ENCODE results near the gene MAP3K15. TPM values are rescaled to one million over a fixed set of nuclear protein-coding genes. Genes with fewer than 3 reads are reported as not detected.

MAP3K15 gene
- total RNA-seq, 1 experiment from 2014 or later: 3.4 TPM

DNA sequence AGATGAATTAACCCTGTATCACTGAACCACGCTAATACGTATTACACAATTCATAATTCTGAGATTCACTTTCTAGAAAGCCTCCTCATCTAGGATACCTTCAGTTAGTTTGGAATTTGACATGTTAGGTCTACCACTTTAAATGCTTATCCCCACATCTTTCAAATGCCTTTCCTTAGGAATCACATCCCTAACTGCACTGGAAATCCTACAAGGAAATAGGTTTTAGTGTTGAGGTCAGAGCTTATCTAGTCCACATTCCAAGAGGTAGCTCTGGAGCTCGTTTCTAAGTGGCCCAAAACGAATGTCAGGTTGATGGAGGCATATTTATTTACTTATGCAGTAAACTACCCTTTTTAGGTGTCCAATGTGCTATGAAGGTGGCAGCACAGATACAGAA lies 153.6 kb downstream of the MAP3K15 start:
- TF ChIP-seq EZH2phosphoT487 (IDR thresholded peaks at IDR 0.05; ENCODE audit: borderline replicate concordance, low read length) (no peak), EZH2 (IDR thresholded peaks at IDR 0.05; ENCODE audit: low read length, unreplicated experiment) (no peak)
- TF ChIP-seq, protein P1, sequence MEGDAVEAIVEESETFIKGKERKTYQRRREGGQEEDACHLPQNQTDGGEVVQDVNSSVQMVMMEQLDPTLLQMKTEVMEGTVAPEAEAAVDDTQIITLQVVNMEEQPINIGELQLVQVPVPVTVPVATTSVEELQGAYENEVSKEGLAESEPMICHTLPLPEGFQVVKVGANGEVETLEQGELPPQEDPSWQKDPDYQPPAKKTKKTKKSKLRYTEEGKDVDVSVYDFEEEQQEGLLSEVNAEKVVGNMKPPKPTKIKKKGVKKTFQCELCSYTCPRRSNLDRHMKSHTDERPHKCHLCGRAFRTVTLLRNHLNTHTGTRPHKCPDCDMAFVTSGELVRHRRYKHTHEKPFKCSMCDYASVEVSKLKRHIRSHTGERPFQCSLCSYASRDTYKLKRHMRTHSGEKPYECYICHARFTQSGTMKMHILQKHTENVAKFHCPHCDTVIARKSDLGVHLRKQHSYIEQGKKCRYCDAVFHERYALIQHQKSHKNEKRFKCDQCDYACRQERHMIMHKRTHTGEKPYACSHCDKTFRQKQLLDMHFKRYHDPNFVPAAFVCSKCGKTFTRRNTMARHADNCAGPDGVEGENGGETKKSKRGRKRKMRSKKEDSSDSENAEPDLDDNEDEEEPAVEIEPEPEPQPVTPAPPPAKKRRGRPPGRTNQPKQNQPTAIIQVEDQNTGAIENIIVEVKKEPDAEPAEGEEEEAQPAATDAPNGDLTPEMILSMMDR (conservative IDR thresholded peaks at IDR 0.05; ENCODE audit: low read depth, low read length): no peak
- intact Hi-C loops (cut with micrococcal nuclease): no loop called here
- Histone ChIP-seq H2AFZ (ENCODE audit: low read length) (no peak overlapping the region), H3K9me2 (replicated peaks; ENCODE audit: low read length) (no peaks in the 10 kb centered on the region), H3K27me3 (ENCODE audit: low read length) (no peaks in the 10 kb centered on the region), H3K9me3 (ENCODE audit: low read length) (no peaks in the 10 kb centered on the region), H3K79me2 (ENCODE audit: low read length) (no peaks in the 10 kb centered on the region), H3K4me1 (ENCODE audit: insufficient read depth, low read length) (no peaks in the 10 kb centered on the region), H3K9ac (ENCODE audit: low read length) (no peak overlapping the region), H3K4me3 (ENCODE audit: low read length) (no peak overlapping the region), H4K20me1 (ENCODE audit: low read length) (no peaks in the 10 kb centered on the region), H3K4me2 (ENCODE audit: low read length) (no peak overlapping the region), H3F3A (ENCODE audit: low read length, unreplicated experiment) (no peaks in the 10 kb centered on the region), H3K27ac (ENCODE audit: low read length) (no peak overlapping the region), H3K36me3 (ENCODE audit: low read depth, low read length) (peaks cover 39% of the 10 kb centered on the region; the same call in 1 of the 2 replicates)
- ATAC-seq (no peak), DNase-seq (no peak)
- ChIA-PET POLR2A (ENCODE audit: unreplicated experiment) (no interaction called here), CTCF (no interaction called here)
- no TSS peak for BruUV-seq (replicated peaks)

DNA sequence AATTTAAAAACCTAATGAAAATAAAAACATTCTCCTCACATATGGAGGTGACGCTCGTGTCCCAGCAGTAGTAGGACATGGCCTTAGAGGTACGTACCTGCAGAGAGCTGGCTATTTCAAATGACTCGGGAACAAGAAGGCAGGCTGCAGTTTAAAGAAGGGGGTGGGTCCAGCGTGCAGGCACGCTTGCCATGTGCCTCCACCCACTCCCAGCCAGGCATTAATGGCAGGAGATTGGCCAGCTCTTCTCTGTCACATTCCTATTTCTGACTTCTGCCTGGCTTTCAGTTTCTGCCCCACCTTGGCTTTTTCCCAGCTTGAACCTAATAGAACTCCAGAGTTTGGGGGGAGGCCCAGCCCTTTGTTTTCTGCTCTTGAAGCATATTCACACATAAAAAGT lies 154.4 kb downstream of the MAP3K15 start:
- no peaks in the 10 kb centered on the region for H3K4me1 ChIP-seq (ENCODE audit: insufficient read depth, low read length)
- intact Hi-C loops (cut with micrococcal nuclease): no loop called here
- H3K79me2 ChIP-seq (ENCODE audit: low read length): no peaks in the 10 kb centered on the region
- no peaks in the 10 kb centered on the region for H4K20me1 ChIP-seq (ENCODE audit: low read length)
- H3K9me2 ChIP-seq (replicated peaks; ENCODE audit: low read length): no peaks in the 10 kb centered on the region
- DNase-seq: no peak
- peaks cover 46% of the 10 kb centered on the region; the same call in 1 of the 2 replicates for H3K36me3 ChIP-seq (ENCODE audit: low read depth, low read length)
- H3F3A ChIP-seq (ENCODE audit: low read length, unreplicated experiment): no peaks in the 10 kb centered on the region
- no TSS peak for BruUV-seq (replicated peaks)
- no peak overlapping the region for H3K27ac ChIP-seq (ENCODE audit: low read length)
- ATAC-seq: no peak
- H3K27me3 ChIP-seq (ENCODE audit: low read length): no peaks in the 10 kb centered on the region
- no peak overlapping the region for H3K9ac ChIP-seq (ENCODE audit: low read length)
- no peak overlapping the region for H3K4me2 ChIP-seq (ENCODE audit: low read length)
- TF ChIP-seq EZH2phosphoT487 (IDR thresholded peaks at IDR 0.05; ENCODE audit: borderline replicate concordance, low read length): no peak
- TF ChIP-seq EZH2 (IDR thresholded peaks at IDR 0.05; ENCODE audit: low read length, unreplicated experiment): no peak
- TF ChIP-seq, protein P1 (conservative IDR thresholded peaks at IDR 0.05; ENCODE audit: low read depth, low read length): no peak
- no peak overlapping the region for H2AFZ ChIP-seq (ENCODE audit: low read length)
- no peak overlapping the region for H3K4me3 ChIP-seq (ENCODE audit: low read length)
- ChIA-PET POLR2A (ENCODE audit: unreplicated experiment) (no interaction called here), CTCF (no interaction called here)
- no peaks in the 10 kb centered on the region for H3K9me3 ChIP-seq (ENCODE audit: low read length)

DNA sequence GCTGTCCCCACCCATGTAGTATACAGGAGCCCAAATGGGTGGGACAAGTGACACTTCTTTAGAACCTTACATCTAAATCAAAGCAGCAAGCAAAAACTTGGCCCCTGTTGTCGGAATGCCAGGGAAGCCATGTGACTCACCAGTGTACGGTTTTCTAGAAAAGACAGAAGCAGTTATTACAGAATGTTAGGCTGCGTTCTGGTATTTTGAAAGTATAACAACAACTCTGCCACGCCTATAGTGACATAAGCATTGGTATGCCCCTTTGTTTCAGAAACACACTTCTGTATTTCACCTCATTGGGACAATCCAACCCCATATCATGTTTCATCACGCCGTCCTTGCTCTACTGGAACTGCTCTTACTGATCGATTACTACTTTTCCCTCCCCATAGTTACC lies 156.8 kb downstream of the MAP3K15 start:
- H3K4me1 ChIP-seq (ENCODE audit: insufficient read depth, low read length): no peaks in the 10 kb centered on the region
- H3K36me3 ChIP-seq (ENCODE audit: low read depth, low read length): peaks cover 62% of the 10 kb centered on the region
- no peaks in the 10 kb centered on the region for H3K27me3 ChIP-seq (ENCODE audit: low read length)
- H3K4me2 ChIP-seq (ENCODE audit: low read length): no peak overlapping the region
- ChIA-PET CTCF (no interaction called here), POLR2A (ENCODE audit: unreplicated experiment) (no interaction called here)
- H3K9me2 ChIP-seq (replicated peaks; ENCODE audit: low read length): no peaks in the 10 kb centered on the region
- no peaks in the 10 kb centered on the region for H4K20me1 ChIP-seq (ENCODE audit: low read length)
- no peaks in the 10 kb centered on the region for H3K9me3 ChIP-seq (ENCODE audit: low read length)
- no peak overlapping the region for H3K9ac ChIP-seq (ENCODE audit: low read length)
- no TSS peak for BruUV-seq (replicated peaks)
- no peak overlapping the region for H3K4me3 ChIP-seq (ENCODE audit: low read length)
- DNase-seq (no peak), ATAC-seq (no peak)
- TF ChIP-seq, protein P1 (conservative IDR thresholded peaks at IDR 0.05; ENCODE audit: low read depth, low read length): no peak
- TF ChIP-seq EZH2 (IDR thresholded peaks at IDR 0.05; ENCODE audit: low read length, unreplicated experiment) (no peak), EZH2phosphoT487 (IDR thresholded peaks at IDR 0.05; ENCODE audit: borderline replicate concordance, low read length) (no peak)
- no peaks in the 10 kb centered on the region for H3K79me2 ChIP-seq (ENCODE audit: low read length)
- intact Hi-C loops (cut with micrococcal nuclease): no loop called here
- H3K27ac ChIP-seq (ENCODE audit: low read length): no peak overlapping the region
- H3F3A ChIP-seq (ENCODE audit: low read length, unreplicated experiment): no peaks in the 10 kb centered on the region
- H2AFZ ChIP-seq (ENCODE audit: low read length): no peak overlapping the region
